HG03575 (cell line): Measurements from ENCODE around the gene CAVIN2.
"Not testable (repeated sequence)": the region's sequence is repeated elsewhere in the genome, so short reads cannot be mapped to it uniquely, and the experiment has no call there.

ENCODE experiments used
- ATAC-seq: cut with Tn5 transposase; IDR thresholded peaks from one replicate; pipeline ENCODE4 v1.9.1; 2021; ENCODE audit not compliant: unreplicated experiment, insufficient number of reproducible peaks, low FRiP score; ENCODE audit errors: extremely low read depth

Gene CAVIN2

DNA sequence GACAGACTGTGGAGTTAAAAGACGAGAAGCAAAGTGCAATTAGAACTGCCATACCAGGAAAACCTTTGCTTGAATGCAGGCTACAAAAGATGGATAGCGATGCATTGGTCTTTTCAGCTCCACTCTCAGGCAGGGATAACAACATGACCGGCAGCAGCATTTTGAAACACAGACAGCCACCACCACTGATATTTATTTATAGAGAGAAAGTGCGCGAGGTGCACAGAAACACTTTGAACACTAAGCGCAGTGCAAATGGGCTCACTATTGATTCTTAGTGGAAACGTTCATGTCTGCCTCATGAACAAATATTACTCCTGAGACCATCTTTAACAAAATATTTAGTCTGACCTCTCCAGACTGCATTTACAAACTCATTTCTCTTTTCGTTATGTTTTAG lies 32.9 kb downstream of the CAVIN2 start:
- no peak for ATAC-seq

DNA sequence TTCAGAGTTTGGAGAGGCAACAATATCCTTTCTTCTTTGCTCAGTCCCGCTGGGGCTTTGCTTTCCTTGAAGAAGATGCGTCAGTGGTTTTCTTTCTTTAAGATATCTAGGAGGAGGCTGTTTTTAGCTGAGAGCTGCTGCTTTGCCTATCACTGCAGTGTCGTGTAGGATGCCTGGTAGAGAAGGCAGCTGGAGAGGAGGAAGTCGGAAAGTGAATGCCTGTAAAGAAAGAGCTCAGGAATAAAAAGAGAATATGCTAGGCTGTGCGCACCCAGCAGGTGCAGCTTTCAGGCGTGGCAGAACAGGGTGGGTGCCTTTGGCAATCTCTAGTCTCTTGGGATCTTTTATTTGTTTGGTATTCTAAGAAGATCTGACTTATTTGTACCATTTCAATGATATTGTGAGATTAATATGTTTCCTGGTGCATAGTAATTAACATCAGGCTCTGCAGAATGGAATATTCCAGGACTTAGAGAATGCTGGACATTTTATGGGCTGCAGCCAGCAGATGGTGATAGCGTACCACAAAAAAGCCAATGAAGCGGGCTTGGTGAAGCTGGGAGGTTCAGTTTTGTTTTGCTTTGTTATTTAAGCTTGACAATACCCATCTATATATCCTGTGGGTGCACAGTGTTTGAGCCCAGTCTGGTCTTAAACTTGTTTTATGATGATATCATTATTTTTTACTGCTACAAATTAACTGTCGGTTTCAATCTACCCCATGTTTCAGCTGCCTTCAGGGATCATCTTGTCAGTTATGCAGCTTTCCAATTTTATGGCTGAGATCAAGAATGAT lies 34.9 kb downstream of the CAVIN2 start:
- ATAC-seq: no peak

DNA sequence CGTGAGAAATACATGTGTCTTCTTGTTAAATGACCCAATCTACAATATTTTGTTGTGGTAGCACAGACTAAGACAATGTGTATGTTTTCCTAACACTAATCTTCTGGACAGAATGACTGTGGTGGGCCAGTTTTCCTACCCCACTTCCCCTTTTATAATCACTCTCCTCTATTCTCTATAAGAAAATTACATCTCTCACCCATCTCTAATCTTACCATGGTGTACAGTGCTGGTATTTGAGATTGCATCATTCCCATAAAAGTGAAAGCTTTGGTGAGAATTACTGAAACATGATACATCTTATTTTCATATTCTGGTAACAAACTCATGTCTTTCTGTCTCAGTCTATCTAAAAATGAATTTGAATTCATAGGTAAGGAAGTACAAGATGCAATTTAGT lies 40.5 kb downstream of the CAVIN2 start:
- ATAC-seq: no peak

DNA sequence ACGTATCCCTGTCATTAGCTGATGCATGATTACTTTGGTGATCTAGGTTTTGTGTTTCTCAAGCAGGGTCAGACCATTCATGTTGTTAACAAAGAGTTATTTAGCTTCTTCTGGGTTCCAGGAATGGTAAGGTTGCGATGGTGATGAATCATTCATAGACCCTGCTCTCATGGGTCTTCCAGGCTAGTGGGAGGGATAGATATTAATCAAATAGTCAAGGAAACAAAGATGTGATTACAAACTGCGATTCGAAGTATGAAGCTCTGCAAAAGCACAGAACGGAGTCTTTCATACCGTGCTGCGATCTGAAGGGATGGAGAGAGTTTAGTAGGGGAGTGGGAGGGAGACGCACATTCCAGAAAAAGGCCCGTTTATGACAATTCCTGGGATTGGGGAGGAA lies 42.1 kb downstream of the CAVIN2 start:
- no peak for ATAC-seq

GRCh38 chr2:191803007-191803406 lies 43.9 kb downstream of the CAVIN2 start:
- no peak for ATAC-seq

DNA sequence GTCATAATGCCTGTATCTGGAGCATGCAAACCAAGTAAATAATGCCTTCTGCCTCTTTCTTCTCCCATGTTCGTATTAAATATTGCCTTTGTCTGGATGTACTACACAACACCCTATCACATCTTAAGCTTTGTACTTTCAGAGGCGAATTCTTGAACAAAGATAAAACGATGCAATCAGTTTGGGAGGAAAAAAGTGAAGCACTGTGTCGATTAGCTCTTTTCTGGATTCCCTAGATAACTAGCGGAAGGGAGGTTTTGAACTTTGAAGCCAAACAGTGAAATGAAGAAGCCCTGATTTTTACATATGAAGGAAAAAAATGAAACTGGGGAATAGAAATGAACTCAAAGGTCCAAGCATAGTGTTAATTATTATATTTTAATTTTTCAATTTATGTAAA lies 44.7 kb downstream of the CAVIN2 start:
- no peak for ATAC-seq

DNA sequence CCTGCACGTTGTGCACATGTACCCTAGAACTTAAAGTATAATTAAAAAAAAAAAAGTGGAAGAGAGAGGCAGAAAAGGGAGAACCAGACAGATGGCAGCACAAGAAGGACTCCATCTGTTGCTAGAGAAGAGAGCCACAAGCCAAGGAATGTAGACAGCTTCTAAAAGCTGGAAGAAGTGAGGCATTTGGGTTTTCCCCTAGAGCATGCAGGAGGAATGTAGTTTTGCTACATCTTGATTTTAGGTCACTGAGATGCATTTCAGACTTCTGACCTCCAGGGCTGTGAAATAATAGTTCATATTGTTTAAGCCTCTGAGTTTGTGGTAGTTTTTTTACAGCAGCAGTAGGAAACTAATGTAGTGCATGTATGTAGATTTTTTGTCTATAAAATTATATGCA lies 46.0 kb downstream of the CAVIN2 start:
- no peak for ATAC-seq

DNA sequence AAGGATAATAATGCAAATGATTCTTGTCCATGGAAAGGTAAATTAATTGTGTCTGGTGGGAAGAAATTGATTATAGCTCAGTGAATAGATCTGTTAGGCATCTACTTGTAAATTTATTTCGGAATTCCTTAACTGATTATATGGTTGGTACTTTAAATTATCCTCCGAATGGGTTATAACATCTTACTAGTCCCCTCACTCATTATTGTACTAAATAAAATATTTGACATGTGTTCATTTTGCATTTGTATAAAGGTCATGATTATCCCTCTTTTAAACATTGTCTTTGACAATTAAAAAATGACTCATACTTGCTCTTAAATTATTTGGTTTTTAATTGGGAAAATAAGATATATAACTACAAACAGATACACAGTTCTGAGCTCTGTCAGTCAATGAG lies 47.4 kb downstream of the CAVIN2 start:
- ATAC-seq: no peak

- ATAC-seq: no peak
These were observed 48.7 kb downstream of the CAVIN2 start for GRCh38 chr2:191797942-191798876.

- ATAC-seq: no peak
These were observed 49.4 kb downstream of the CAVIN2 start for GRCh38 chr2:191797500-191797899.

- ATAC-seq: no peak
These were observed 51.2 kb downstream of the CAVIN2 start for GRCh38 chr2:191795715-191796114.

- no peak for ATAC-seq
These were observed 54.8 kb downstream of the CAVIN2 start for GRCh38 chr2:191791953-191792560.

DNA sequence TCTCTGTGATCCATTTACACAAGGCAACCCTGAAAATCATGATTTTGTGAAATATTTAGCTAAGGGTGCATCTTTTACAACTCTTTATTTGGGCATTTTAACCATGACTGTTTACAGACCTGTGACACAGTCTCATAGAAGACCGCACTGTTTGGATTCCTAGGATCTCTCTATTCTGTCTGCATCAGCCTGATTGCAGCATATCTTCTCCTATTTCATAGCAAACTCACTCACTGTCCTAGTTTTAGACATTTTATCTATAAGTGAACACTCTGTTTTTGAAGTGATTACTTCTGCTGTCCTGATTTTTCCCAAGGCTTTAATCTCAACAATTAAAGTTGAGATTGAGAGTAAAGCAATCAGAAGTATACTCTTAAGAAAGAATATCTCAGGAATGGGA lies 56.2 kb downstream of the CAVIN2 start:
- no peak for ATAC-seq

DNA sequence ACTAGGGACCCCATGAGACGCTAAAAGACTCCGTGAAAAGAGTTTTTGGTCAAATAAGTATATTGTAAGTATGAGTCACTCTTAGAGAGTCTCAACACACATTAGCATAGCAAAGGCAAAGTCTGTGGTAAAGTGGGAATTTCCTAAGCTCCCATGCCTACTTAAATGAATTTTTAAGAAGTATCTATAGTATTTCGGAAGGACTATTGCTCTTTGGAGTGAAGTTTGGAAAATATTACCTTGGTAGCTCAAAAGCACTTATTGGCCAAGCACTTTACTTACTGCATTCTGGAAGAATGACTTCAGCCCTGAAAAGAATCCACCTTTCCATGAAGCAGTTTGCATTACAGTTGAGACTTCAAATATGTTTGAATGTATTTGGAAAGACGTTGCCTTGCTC lies 57.1 kb downstream of the CAVIN2 start:
- no peak for ATAC-seq

DNA sequence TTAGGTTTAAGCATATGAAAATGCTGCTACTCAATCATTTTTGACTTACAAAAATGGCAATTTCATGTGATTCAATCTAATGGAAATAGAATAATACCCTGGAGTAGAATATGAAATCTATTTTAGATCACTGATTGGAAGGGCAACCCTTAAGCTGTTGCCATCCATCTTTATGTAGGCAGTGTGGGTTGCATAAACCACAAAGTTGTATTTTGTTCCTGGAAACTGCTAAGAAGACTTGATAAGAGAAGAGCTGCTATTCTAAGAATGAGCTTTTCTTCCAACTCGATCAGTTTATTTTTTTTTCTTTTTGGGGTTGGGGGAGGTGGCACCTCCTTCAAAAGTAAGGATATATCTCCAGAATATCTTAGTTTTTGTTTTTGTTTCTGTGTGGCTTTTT lies 60.2 kb downstream of the CAVIN2 start:
- no peak for ATAC-seq

DNA sequence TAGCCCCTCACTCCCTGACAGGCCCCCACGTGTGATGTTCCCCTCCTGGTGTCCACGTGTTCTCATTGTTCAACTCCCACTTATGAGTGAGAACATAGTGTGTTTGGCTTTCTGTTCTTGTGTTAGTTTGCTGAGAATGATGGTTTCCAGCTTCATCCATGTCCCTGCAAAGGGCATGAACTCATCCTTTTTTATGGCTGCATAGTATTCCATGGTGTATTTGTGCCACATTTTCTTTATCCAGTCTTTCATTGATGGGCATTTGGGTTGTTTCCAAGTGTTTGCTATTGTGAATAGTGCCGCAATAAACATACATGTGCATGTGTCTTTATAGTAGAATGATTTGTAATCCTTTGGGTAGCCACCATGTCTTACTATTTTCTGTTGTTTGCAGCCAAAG lies 61.2 kb downstream of the CAVIN2 start:
- not testable (repeated sequence) for ATAC-seq
